Stomach (tissue), 9 donors: Measurements from ENCODE around the gene MYRIP. TPM values are rescaled to one million over a fixed set of nuclear protein-coding genes. Genes with fewer than 3 reads are reported as not detected.

Experiments used
- DNase-seq, 2 donors: peaks; one replicate each; pipeline versions ENCODE4 v3.0.0 to v3.0.0-alpha.2; 2013 to 2019
- H3K27ac ChIP-seq, 5 donors: fragments of 200-600 bp in 4 of 5; sonication (generic) in 4 of 5; one replicate each; pipeline ENCODE4 v1.5.1; 2013 to 2019; ENCODE audit warnings: mild to moderate bottlenecking in 1 of 5, moderate library complexity in 1 of 5
- H3K27me3 ChIP-seq, 3 donors: fragments of 200-600 bp; sonication (generic); one replicate each; pipeline ENCODE4 v1.5.1; 2017 to 2019; ENCODE audit warnings: mixed run types in 1 of 3
- H3K36me3 ChIP-seq, 4 donors: fragments of 200-600 bp; sonication (generic); 1 replicate in 3 of 4; 2 replicates in 1 of 4; pipeline ENCODE4 v1.5.1; 2016 to 2019
- H3K4me1 ChIP-seq, 4 donors: fragments of 200-600 bp; sonication (generic); one replicate each; pipeline ENCODE4 v1.5.1; 2016 to 2019
- H3K4me3 ChIP-seq, 4 donors: fragments of 200-600 bp; sonication (generic) in 3 of 4; one replicate each; pipeline ENCODE4 v1.5.1; 2016 to 2019; ENCODE audit warnings: mild to moderate bottlenecking in 1 of 4
- H3K9me3 ChIP-seq, 4 donors: fragments of 200-600 bp; sonication (generic); one replicate each; pipeline ENCODE4 v1.5.1; 2016 to 2019
- CTCF ChIP-seq, 7 experiments: fragments of 450-650 bp in 4 of 7; fragments of 200-600 bp in 3 of 7; sonication (generic) in 3 of 7; IDR thresholded peaks; one replicate each; pipeline ENCODE4 v1.5.1; 2016 to 2019; ENCODE audit warnings: antibody characterized with exemption in 7 of 7, control low read depth in 2 of 7, mild to moderate bottlenecking in 1 of 7
- EP300 ChIP-seq: sonication (generic); formaldehyde crosslinking; IDR thresholded peaks from one replicate; pipeline ENCODE4 v1.6.1; 2017; ENCODE audit warnings: antibody characterized with exemption
- POLR2A ChIP-seq, 4 donors: fragments of 450-650 bp; IDR thresholded peaks; one replicate each; pipeline ENCODE4 v1.6.1; 2016; ENCODE audit warnings: antibody characterized with exemption in 4 of 4, control low read depth in 2 of 4, mild to moderate bottlenecking in 1 of 4, moderate library complexity in 1 of 4
- POLR2AphosphoS5 ChIP-seq, 3 donors: sonication (generic); formaldehyde crosslinking; IDR thresholded peaks; one replicate each; pipeline ENCODE4 v1.6.1; 2016; ENCODE audit warnings: antibody characterized with exemption in 3 of 3
- WGBS, 5 donors: extraction: QIAGEN DNeasy Blood & Tissue Kit in 3 of 5; methylation state at CpG; one replicate each; pipeline versions ENCODE4 v1.1.5 to v1.1.7; 2013 to 2018; 5-methylcytosine and 5-hydroxymethylcytosine counted together
- intact Hi-C: fragments of 100-400 bp; cut with DNase I; formaldehyde crosslinking; loops from one replicate; pipeline ENCODE4 v1.15.1; 2023; ENCODE audit warnings: low total_unique reads
- polyA plus RNA-seq, 3 donors: library from polyadenylated mRNA; stranded (reverse); fragments of 200-250 nt; gene quantifications; one replicate each; pipeline ENCODE4 v1.2.3, GENCODE V29; 2013
- total RNA-seq, 5 donors: library from RNA; depleted of rRNA; stranded (reverse); fragments of >200 nt; gene quantifications; one replicate each; pipeline versions ENCODE4 v1.1.0 to v1.2.3, GENCODE V29; 2014 to 2016
- donor health status: healthy with polysubstance abuse.
- donor health status: Bipolar disorder and iron deficiency.
- donor health status: healthy.

MYRIP gene
- total and polyA plus RNA-seq, 8 donors, result 1.8 to 20.6 (median 6.8) TPM

GRCh38 chr3:40181182-40181581, 371.8 kb downstream of the MYRIP start:
- Histone ChIP-seq H3K27me3 (no peaks in the 10 kb centered on the region), H3K27ac (no peak overlapping the region), H3K36me3 (peaks cover 0 to 13% (median 3%) of the 10 kb centered on the region in 4 donors), H3K4me1 (peaks cover 0 to 6% (median 2%) of the 10 kb centered on the region in 4 donors), H3K9me3 (no peaks in the 10 kb centered on the region), H3K4me3 (no peak overlapping the region)
- no peak for TF ChIP-seq EP300
- TF ChIP-seq CTCF (IDR thresholded peaks at IDR 0.05), result no peak
- no peak for TF ChIP-seq POLR2AphosphoS5 (IDR thresholded peaks at IDR 0.05)
- TF ChIP-seq POLR2A (IDR thresholded peaks at IDR 0.05), result no peak
- no peak for DNase-seq
- intact Hi-C loops, result no loop called here
- WGBS, 5 donors, result 88 to 96% (median 96%) methylated on average over 3 of the region's 3 CpGs

GRCh38 chr3:40185029-40185695, 375.8 kb downstream of the MYRIP start:
- intact Hi-C loops, result loop anchor here (5.0 kb wide), 1 partner anchor 132 kb away; no protein-coding TSS in a partner anchor

GRCh38 chr3:40186508-40186907, 377.1 kb downstream of the MYRIP start:
- Histone ChIP-seq H3K4me3 (no peak overlapping the region), H3K27ac (no peak overlapping the region), H3K9me3 (no peaks in the 10 kb centered on the region), H3K36me3 (peaks cover 0 to 22% (median 8%) of the 10 kb centered on the region in 4 donors), H3K27me3 (no peaks in the 10 kb centered on the region), H3K4me1 (no peaks in the 10 kb centered on the region)
- intact Hi-C loops, result loop anchor here (5.0 kb wide), 1 partner anchor 131 kb away; no protein-coding TSS in a partner anchor
- no peak for TF ChIP-seq POLR2AphosphoS5 (IDR thresholded peaks at IDR 0.05)
- TF ChIP-seq EP300, result no peak
- no peak for TF ChIP-seq POLR2A (IDR thresholded peaks at IDR 0.05)
- TF ChIP-seq CTCF (IDR thresholded peaks at IDR 0.05), result no peak
- 31 to 47% (median 45%) methylated on average over 2 of the region's 2 CpGs for WGBS, 5 donors
- peak in 1 of 2 donors; percentile 43 for DNase-seq

More at GRCh38 chr3:40185029-40185695, 375.8 kb downstream of the MYRIP start:
- no peak overlapping the region for H3K4me3 ChIP-seq
- no peaks in the 10 kb centered on the region for H3K27me3 ChIP-seq
- TF ChIP-seq POLR2A (IDR thresholded peaks at IDR 0.05), result no peak
- no peak for TF ChIP-seq EP300
- TF ChIP-seq POLR2AphosphoS5 (IDR thresholded peaks at IDR 0.05), result no peak
- no peak for TF ChIP-seq CTCF (IDR thresholded peaks at IDR 0.05)
- H3K4me1 ChIP-seq, result no peaks in the 10 kb centered on the region
- no peak overlapping the region for H3K27ac ChIP-seq
- no peak for DNase-seq
- no peaks in the 10 kb centered on the region for H3K9me3 ChIP-seq
- H3K36me3 ChIP-seq, result peaks cover 0 to 18% (median 6%) of the 10 kb centered on the region in 4 donors
- 69 to 72% (median 72%) methylated on average over 10 of the region's 10 CpGs for WGBS, 5 donors

GRCh38 chr3:40187945-40188344, 378.5 kb downstream of the MYRIP start:
- Histone ChIP-seq H3K27me3 (no peaks in the 10 kb centered on the region), H3K36me3 (peaks cover 0 to 16% (median 8%) of the 10 kb centered on the region in 4 donors), H3K4me1 (no peaks in the 10 kb centered on the region), H3K27ac (no peak overlapping the region), H3K4me3 (no peak overlapping the region), H3K9me3 (no peaks in the 10 kb centered on the region)
- intact Hi-C loops, result loop anchor here (5.0 kb wide), 1 partner anchor 129 kb away; no protein-coding TSS in a partner anchor
- TF ChIP-seq EP300 (no peak), POLR2AphosphoS5 (IDR thresholded peaks at IDR 0.05) (no peak), POLR2A (IDR thresholded peaks at IDR 0.05) (no peak), CTCF (IDR thresholded peaks at IDR 0.05) (no peak)
- WGBS, 5 donors, result 60 to 77% (median 67%) methylated on average over 3 of the region's 3 CpGs
- DNase-seq, result no peak
